Measurements from ENCODE around the gene KRTAP5-5. TPM values are rescaled to one million over a fixed set of nuclear protein-coding genes. Genes with fewer than 3 reads are reported as not detected.
A peak's percentile ranks its signal among the peaks of the same experiment; 100 is the strongest.
"Not testable (repeated sequence)": the region's sequence is repeated elsewhere in the genome, so short reads cannot be mapped to it uniquely, and the experiment has no call there.

Gene KRTAP5-5
- total and polyA plus RNA-seq, 2 donors from 2014 or later: not detected

DNA sequence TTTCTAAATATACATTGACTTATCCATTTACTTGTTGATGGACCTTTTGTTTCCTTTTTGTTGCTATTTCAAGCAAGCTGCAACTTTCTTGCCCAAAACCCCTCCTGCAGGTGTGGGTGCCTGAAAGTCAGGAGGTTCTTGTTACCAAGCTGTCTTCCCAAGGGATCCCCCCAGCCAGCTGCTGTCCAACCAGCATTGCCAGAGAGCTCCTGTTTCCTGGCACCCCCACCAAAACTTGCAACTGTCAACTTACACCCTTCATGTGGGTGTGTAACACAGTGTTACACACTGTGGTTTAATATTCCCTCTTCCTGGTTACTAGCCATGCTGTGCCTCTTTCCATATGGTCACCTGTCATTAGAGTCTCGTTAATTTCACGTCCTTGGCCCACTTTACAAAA, 42.9 kb upstream of the KRTAP5-5 start:
- intact Hi-C loops (cut with DNase I): no loop called here

DNA sequence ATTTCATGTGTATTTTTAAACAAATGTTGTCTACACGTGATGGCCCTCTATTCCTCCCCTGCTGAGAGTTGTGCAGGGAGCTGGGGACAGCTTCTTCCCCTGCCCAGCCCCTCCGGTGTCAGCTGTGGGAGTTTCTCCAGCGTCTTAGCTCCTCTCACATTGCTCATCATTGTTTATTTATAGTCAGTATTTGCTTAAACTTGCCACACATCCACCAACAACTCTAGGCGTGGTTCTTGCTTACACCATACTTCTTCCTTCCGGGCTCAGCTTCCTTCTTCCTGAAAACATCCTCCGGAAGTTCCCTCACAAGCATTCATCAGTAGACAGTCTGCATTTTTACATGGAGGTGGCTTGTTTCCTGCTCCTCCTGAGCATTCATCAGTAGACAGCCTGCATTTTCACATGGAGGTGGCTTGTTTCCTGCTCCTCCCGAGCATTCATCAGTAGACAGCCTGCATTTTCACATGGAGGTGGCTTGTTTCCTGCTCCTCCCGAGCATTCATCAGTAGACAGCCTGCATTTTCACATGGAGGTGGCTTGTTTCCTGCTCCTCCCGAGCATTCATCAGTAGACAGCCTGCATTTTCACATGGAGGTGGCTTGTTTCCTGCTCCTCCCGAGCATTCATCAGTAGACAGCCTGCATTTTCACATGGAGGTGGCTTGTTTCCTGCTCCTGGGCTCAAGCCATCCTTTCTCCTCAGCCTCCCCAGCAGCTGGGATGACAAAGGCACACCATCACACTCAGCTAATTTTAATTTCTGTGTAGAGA, 40.2 kb upstream of the KRTAP5-5 start:
- H3K9me3 ChIP-seq (ENCODE audit: control insufficient read depth in 2 of 3, insufficient read depth in 1 of 3, low read length in 3 of 3); H3K27me3 ChIP-seq (ENCODE audit: control insufficient read depth, insufficient read depth, low read length); H3K4me3 ChIP-seq (ENCODE audit: low read length in 3 of 3); H3K9ac ChIP-seq (ENCODE audit: low read length in 3 of 3); H3K36me3 ChIP-seq (ENCODE audit: control insufficient read depth in 2 of 3, insufficient read depth in 3 of 3, low read length in 3 of 3); intact Hi-C loops (cut with DNase I); H3K4me1 ChIP-seq (ENCODE audit: control insufficient read depth in 2 of 3, insufficient read depth in 2 of 3, low read depth in 1 of 3, low read length in 3 of 3); FAIRE-seq: not testable (repeated sequence)
- peak in 1 of 5 donors; percentile 19 for DNase-seq
- H3K27ac ChIP-seq (ENCODE audit: low read depth in 2 of 2, low read length in 2 of 2): peak overlapping the region in 1 of 2 donors; percentile 60

More for the DNA sequence above, 42.9 kb upstream of the KRTAP5-5 start:
- no peak for TF ChIP-seq CTCF (IDR thresholded peaks at IDR 0.05; ENCODE audit: borderline replicate concordance, extremely low read depth, insufficient read depth)
- Histone ChIP-seq H3K9ac (ENCODE audit: low read length in 3 of 3) (no peak overlapping the region), H3K9me3 (ENCODE audit: control insufficient read depth in 2 of 3, insufficient read depth in 1 of 3, low read length in 3 of 3) (no peaks in the 10 kb centered on the region), H3K27me3 (ENCODE audit: control insufficient read depth, insufficient read depth, low read length) (no peaks in the 10 kb centered on the region), H3K36me3 (ENCODE audit: control insufficient read depth in 2 of 3, insufficient read depth in 3 of 3, low read length in 3 of 3) (no peaks in the 10 kb centered on the region), H3K4me1 (ENCODE audit: control insufficient read depth in 2 of 3, insufficient read depth in 2 of 3, low read depth in 1 of 3, low read length in 3 of 3) (no peaks in the 10 kb centered on the region), H3K27ac (ENCODE audit: low read depth in 2 of 2, low read length in 2 of 2) (no peak overlapping the region), H3K4me3 (ENCODE audit: low read length in 3 of 3) (no peak overlapping the region)
- DNase-seq (peak in 2 of 5 donors; percentile 4 to 20), FAIRE-seq (no peak)

- peak in 1 of 5 donors; percentile 39 for DNase-seq
- Histone ChIP-seq H3K4me1 (ENCODE audit: control insufficient read depth in 2 of 3, insufficient read depth in 2 of 3, low read depth in 1 of 3, low read length in 3 of 3) (no peaks in the 10 kb centered on the region), H3K4me3 (ENCODE audit: low read length in 3 of 3) (no peak overlapping the region), H3K9ac (ENCODE audit: low read length in 3 of 3) (no peak overlapping the region), H3K9me3 (ENCODE audit: control insufficient read depth in 2 of 3, insufficient read depth in 1 of 3, low read length in 3 of 3) (no peaks in the 10 kb centered on the region), H3K27me3 (ENCODE audit: control insufficient read depth, insufficient read depth, low read length) (no peaks in the 10 kb centered on the region), H3K27ac (ENCODE audit: low read depth in 2 of 2, low read length in 2 of 2) (peak overlapping the region in 1 of 2 donors; percentile 60), H3K36me3 (ENCODE audit: control insufficient read depth in 2 of 3, insufficient read depth in 3 of 3, low read length in 3 of 3) (no peaks in the 10 kb centered on the region)
- intact Hi-C loops (cut with DNase I): no loop called here
- no peak for TF ChIP-seq CTCF (IDR thresholded peaks at IDR 0.05; ENCODE audit: borderline replicate concordance, extremely low read depth, insufficient read depth)
- FAIRE-seq: no peak
Observed at GRCh38 chr11:1589996-1590395, 39.6 kb upstream of the KRTAP5-5 start.

- FAIRE-seq (no peak), DNase-seq (no peak)
- Histone ChIP-seq H3K27ac (ENCODE audit: low read depth in 2 of 2, low read length in 2 of 2) (no peak overlapping the region), H3K4me1 (ENCODE audit: control insufficient read depth in 2 of 3, insufficient read depth in 2 of 3, low read depth in 1 of 3, low read length in 3 of 3) (peaks cover 0 to 2% (median 0%) of the 10 kb centered on the region in 3 donors), H3K9ac (ENCODE audit: low read length in 3 of 3) (no peak overlapping the region), H3K9me3 (ENCODE audit: control insufficient read depth in 2 of 3, insufficient read depth in 1 of 3, low read length in 3 of 3) (no peaks in the 10 kb centered on the region), H3K4me3 (ENCODE audit: low read length in 3 of 3) (no peak overlapping the region), H3K36me3 (ENCODE audit: control insufficient read depth in 2 of 3, insufficient read depth in 3 of 3, low read length in 3 of 3) (no peaks in the 10 kb centered on the region), H3K27me3 (ENCODE audit: control insufficient read depth, insufficient read depth, low read length) (no peaks in the 10 kb centered on the region)
- intact Hi-C loops (cut with DNase I): no loop called here
- TF ChIP-seq CTCF (IDR thresholded peaks at IDR 0.05; ENCODE audit: borderline replicate concordance, extremely low read depth, insufficient read depth): no peak
Observed at GRCh38 chr11:1592628-1593027, 36.9 kb upstream of the KRTAP5-5 start.

DNA sequence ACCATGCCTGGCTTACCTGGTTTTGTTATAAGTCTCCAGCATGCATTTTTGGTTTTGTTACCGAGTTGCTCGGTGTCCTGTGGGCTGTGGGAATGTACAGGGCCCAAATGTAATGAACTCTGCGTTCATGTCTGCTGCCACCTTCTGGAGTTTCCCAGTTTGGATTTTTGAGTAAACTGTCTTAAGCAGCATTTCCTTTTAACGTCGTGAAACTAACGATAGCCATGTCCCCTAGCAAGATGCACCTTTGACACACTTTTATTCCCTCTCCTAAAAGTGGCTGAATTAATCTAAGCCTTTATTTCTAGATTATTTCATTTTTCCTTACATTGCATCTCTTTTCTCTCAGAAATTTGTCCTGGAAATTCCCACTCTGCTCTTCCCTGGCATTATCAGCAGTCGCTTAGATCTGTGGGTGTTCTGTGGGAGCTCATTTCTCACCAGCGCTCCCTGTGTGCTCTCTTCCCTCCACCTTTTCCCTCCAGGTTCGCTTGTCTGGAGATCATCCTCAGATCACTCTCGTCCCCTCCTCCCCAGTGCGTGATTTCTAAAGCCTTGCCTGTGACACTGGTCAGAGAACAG, 33.5 kb upstream of the KRTAP5-5 start:
- H3K9ac ChIP-seq (ENCODE audit: low read length in 3 of 3); H3K4me3 ChIP-seq (ENCODE audit: low read length in 3 of 3); FAIRE-seq; H3K27ac ChIP-seq (ENCODE audit: low read depth in 2 of 2, low read length in 2 of 2); H3K9me3 ChIP-seq (ENCODE audit: control insufficient read depth in 2 of 3, insufficient read depth in 1 of 3, low read length in 3 of 3); intact Hi-C loops (cut with DNase I); H3K36me3 ChIP-seq (ENCODE audit: control insufficient read depth in 2 of 3, insufficient read depth in 3 of 3, low read length in 3 of 3); H3K4me1 ChIP-seq (ENCODE audit: control insufficient read depth in 2 of 3, insufficient read depth in 2 of 3, low read depth in 1 of 3, low read length in 3 of 3); H3K27me3 ChIP-seq (ENCODE audit: control insufficient read depth, insufficient read depth, low read length): not testable (repeated sequence)
- peak in 3 of 5 donors; percentile 21 to 42 (median 29) for DNase-seq

DNA sequence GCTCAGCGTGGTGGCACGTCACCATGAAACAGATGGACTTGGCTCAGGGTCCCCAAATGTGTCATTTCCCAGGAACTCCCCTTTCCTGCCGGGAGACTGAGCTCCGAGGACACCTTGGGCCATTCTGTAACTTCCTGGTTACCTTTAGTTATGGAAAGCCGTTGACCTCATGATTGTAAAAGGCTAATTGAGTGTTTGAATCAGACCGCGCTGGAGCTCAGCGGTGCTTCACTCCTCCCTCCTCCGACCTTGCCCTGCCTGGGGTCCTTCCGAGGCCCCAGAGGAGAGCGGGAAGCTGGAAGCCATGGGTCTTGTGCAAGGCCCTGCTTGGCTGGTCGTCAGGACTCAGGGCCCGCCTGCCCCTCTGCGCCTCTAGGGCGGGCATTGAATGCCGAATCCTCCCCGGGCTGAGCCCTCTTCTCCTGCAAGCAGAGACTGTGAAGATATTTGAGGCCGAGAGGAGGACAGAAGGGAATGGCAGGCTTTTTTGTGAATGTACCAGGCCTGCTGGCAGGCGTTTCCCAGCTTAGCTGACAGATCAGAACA, 32.9 kb upstream of the KRTAP5-5 start:
- DNase-seq: peak in 1 of 5 donors; percentile 37
- intact Hi-C loops (cut with DNase I); H3K4me3 ChIP-seq (ENCODE audit: low read length in 3 of 3); H3K27me3 ChIP-seq (ENCODE audit: control insufficient read depth, insufficient read depth, low read length); FAIRE-seq; H3K9ac ChIP-seq (ENCODE audit: low read length in 3 of 3); H3K4me1 ChIP-seq (ENCODE audit: control insufficient read depth in 2 of 3, insufficient read depth in 2 of 3, low read depth in 1 of 3, low read length in 3 of 3); H3K9me3 ChIP-seq (ENCODE audit: control insufficient read depth in 2 of 3, insufficient read depth in 1 of 3, low read length in 3 of 3); H3K27ac ChIP-seq (ENCODE audit: low read depth in 2 of 2, low read length in 2 of 2); H3K36me3 ChIP-seq (ENCODE audit: control insufficient read depth in 2 of 3, insufficient read depth in 3 of 3, low read length in 3 of 3): not testable (repeated sequence)

All from kidney (tissue), 14 donors.